NCI-H524 treated with DMSO at 0.1 percent for 48 hours (cell line): ENCODE data around the gene SERPINB5.
A peak's percentile ranks its signal among the peaks of the same experiment; 100 is the strongest.

ENCODE experiments used
- DNase-seq: peaks from one replicate; lab custom pipeline; 2025; lab: John Stamatoyannopoulos, UW

SERPINB5 gene

DNA sequence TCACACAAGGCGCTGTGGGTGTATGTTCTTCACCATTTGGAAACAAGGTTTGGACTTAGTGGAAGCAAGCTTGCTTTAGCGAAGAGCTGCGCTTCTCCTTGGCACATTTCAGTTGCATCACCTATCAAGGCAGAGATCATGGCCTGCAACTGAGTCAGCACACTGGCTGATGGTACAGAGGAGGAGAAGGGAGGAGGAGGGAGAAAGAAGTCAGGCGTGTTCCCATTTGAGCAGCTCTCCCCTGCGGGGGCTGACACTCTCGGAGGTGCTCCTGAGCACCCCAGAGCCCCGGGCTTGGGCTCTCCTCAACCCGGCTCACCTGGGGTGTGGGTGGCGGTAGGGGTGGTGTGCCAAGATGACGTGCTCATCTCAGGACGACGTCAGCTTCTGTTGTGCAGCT, 6.0 kb upstream of the SERPINB5 start:
- no peak for DNase-seq

DNA sequence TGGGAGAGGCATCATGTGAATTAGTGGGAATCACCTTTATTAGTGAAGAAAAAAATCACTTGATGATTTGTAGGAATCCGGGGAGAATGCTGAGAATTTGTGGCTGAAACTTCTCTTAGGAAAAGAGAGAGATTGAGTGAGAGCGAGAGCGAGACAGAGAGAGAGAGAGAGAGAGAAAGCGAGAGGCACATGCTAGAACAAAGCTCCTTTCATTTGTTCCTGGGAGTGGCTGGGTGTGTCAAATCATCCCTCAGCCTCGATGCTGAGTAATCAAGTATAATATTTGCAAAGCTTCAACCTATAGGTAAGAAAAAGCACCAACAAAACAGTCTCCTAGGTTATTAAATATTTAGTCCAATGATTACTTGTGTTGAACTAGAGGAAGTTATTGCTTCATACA, 4.4 kb upstream of the SERPINB5 start:
- no peak for DNase-seq

DNA sequence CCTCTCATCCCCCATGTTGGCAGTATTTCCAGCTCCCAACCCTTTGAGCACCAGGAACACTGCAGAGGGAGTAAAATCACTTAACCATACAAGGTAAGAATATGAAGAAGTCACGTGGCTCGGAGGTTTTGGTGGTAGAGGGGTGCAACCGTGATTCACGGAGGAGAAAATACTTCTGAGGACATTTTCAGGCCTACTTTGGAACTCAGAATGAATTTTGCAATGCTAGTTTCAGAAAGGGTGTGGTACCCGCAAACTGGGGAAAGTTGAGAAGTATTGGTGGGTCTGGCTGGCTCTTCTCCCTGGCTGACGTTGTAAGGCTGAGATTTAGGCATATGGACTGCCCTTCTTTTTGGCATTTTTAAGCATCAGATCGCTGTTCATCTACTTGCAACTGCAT, 442 bp downstream of the SERPINB5 start:
- no peak for DNase-seq

DNA sequence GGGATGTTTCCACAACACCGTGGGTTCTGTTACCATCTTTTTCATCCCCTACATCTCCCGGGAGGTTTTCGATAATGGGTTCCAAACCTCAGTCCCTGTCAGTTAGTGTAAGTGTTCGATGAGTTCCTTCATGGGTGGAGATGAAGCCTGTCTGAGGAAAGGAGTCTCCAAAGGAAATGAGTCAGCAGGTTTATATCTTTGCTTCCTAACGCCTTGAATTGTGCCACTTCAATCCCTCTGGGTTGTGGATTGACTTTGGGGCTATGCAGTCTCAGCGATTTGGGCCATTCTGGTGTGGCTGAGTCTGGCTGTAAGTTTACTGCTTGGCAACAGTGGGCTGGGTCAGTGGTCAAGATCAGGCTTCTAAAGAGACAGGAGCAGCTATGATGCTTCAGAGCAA, 1.2 kb downstream of the SERPINB5 start:
- no peak for DNase-seq

DNA sequence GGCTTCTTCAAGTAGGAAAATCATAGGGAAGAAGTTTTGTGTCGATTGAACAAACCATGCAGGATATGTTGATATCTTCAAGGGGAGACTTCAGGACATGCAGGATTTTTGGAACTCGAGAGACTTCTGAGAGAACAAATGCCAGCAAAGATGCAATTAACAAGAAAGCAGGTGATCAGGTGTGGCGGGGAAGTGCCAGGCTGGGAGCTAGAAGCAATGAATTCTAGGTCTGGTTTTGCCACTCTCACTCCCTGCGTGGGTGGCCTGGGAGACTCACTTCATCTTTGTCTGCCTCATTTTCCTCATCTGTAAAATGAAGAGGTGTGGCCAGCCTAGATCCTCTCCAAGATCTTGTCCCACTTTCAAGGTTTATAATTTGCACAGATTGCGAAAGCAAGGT, 3.1 kb downstream of the SERPINB5 start:
- DNase-seq, result no peak

DNA sequence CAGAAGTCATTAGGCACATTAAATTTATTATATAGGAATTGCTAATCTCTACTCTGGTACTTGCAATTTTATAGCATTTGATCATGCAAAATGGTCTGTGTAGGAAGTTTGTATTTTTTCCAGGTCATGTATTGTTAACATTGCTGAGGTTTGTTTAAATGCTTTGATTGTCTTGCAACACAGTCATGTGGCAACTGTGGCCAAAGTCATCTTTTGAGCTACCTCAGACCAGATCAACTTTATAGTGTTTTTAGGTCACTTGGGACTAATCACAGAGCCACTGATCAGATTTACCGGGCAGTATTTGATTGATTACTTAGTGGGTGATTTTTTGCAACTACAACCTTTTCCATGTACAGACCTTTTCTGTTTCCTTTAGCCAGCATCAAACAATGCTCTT, 3.7 kb downstream of the SERPINB5 start:
- DNase-seq, result no peak

DNA sequence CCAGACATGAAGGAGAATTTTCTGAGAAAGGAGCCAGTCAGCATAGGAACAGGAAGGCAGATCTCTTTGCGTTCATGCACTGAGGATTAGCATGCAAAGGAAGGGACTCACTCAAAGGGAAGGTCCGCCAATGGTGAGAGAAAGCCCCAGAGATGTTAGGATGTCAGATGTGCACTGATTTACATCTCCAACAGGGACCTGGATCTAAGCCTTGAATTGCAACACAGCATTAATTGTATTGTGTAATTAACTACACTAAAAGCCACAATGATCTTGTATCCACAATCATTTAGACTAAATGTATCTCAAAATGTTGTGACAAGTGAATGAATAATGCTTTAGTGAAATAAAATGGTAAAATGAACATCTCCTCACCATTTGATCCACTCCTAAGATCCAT, 4.2 kb downstream of the SERPINB5 start:
- no peak for DNase-seq

DNA sequence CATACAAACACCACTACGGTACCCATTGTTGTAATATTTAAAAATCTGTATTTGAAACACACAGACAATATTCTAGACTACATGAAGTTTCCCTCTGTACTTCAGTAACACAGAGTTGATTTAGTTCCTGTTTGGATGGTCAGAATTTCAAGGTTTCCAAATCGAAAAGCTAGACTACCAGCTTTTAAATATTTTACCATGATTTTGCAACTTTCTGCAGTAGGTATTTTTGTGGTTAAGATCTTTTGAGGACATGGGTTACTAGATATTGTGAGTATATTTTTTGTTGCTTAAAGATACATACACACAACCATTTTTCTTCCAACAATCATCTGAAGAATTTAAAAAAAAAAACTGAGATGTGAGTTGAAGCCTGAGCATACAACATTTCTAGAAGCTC, 10.9 kb downstream of the SERPINB5 start:
- DNase-seq, result no peak

DNA sequence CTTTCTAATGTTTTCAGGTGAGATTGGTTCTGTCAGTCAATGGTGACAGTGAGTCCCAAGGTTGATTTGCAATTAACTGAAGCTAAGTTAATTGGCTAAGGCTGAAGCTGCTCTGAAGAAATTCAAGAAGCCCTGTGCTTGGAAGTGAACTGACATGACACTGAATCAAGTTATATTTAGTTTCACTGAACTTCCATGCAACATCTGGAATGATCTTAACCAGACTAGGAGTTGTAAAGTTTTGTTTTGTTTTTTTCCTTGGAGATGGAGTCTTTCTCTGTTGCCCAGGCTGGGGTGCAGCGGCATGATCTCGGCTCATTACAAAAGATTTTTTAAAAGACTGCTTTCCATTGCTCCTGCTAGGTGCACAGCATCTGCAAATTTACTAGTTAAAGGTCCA, 11.4 kb downstream of the SERPINB5 start:
- no peak for DNase-seq

DNA sequence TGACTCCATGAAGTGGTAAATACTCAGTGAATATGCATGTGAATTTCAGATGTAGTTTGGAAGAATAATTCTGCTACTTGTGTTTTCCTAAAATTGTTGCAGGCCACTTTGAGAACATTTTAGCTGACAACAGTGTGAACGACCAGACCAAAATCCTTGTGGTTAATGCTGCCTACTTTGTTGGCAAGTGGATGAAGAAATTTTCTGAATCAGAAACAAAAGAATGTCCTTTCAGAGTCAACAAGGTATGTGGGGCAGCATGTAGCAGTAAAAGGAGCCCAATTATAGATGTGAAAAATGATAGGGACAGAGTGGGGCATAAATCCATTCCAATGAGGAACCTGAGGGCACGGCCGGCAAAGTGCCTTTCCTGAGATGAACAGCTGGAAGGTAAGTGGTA, 16.1 kb downstream of the SERPINB5 start:
- no peak for DNase-seq

DNA sequence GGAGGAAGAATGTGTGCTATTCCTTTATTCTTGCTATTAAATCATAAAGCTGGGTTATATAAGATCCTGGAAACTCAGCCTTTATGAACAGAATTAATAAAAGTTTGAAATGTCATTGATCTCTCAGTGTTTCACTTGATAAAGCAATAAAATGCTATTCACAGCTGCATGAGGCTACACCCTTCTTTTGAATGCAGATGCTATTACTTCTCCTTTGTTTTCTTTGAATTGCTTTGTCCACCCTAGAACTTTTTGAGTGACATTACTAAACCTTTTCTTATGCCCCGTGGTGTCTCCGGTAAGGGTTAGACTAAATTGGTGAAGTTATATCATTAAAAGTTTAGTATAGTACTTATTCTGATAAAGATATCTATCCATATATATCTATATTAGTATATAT, 18.9 kb downstream of the SERPINB5 start:
- no peak for DNase-seq

DNA sequence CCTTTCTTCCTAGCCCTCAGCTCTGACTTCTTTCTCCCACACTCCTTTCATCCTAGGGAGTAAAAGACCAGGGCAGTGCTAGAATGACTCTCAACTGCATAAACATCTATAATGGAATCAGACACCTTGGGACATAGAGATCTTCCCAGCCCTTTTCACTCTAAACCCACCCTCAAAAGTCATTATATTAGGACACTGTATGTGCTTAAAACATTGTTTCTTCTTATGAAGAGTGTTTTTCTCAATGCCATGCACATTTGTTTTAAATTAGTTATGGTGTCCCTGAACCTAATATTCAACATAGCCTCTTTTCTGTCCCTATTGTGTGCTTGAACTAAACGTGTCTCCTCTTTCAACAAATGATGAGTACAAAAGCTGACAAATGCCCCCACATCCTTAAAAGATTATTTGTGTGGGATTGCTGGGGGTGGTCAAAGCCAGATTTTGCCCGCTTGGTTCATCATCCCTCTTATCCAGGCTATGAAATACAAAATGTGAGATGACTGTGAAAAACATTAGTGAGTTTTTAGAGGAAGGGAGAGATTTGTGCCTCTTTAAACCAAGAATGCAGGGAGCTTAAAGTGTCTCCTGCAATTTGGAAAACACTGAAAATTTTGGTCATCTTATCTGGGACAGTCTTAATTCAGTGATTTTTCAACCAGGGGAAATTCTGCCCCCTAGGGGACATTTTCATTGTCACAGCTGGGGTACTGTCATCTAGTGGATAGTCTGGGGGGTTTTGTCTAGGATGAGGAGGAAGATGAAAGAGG, 29.0 kb downstream of the SERPINB5 start:
- no peak for DNase-seq

DNA sequence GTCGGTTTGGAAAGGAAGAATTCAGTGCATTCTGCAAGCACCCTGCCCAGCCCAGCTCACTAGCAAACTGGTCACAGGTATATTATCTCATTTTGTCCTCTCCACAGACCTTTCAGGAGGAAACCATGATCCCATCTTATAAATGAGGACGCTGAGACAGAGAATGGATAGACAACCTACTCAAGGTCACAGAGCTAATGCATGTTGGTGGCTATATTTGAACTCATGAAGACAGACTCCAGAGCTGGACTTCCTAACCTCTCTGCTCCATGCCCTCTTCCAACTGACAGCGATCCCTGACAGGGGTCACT, 29.5 kb downstream of the SERPINB5 start:
- DNase-seq, result no peak

DNA sequence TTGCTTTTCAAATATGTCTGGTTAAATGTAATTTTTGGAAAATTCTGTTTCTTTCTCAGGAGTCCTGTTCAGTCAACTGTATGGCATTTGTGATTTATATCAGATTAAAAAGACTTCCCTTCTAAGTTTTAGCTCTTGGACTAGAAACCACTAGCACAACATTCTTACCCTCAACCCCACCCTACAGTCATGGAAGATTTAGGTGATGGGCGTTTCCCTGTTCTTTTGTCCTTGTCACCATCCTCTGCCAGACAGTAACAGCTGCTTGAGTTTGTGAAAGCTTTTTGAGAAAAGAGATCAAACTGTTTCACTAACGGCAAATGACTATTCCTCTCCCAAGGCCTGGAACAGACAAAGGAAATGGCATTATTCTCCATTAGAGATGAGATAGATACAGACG, 31.8 kb downstream of the SERPINB5 start:
- no peak for DNase-seq

DNA sequence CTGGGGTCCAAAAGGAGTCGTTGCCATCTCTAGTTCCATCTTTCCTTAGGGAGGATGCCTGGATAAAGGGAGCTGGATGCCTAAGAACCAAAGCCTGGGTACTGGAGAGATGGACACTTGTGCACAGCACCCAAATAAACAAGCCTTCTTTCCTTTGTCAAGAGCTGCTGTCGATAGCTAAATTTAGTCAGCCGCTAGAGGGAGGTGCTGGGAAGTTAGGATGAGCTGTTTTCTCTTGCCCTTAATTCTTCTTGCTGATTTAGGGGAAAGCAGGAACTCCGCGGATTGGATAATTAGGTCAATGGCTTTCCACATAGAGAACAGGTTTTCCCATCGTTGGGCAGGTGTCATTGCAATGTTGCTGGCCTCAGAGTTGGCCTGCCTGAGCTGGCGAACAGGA, 34.5 kb downstream of the SERPINB5 start:
- no peak for DNase-seq

DNA sequence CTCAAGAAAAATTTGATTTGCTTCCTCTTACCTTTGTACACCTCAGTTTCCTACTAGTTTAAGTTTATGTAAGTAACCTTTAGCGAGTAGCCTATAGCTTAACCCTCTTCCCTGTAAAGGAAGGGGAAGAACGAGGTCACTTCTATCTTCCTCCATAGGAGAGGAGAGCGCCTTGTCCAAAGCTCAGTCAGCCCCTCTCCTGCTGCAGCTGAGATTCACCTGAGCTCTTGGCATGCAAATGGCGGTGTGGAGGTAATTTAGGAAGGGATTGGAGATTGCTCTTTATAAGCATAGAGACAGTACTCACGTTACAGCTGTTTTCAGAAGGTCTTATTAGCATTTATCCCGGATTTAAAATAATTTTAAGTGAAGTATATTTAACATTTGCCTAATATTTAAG, 37.6 kb downstream of the SERPINB5 start:
- DNase-seq, result no peak

DNA sequence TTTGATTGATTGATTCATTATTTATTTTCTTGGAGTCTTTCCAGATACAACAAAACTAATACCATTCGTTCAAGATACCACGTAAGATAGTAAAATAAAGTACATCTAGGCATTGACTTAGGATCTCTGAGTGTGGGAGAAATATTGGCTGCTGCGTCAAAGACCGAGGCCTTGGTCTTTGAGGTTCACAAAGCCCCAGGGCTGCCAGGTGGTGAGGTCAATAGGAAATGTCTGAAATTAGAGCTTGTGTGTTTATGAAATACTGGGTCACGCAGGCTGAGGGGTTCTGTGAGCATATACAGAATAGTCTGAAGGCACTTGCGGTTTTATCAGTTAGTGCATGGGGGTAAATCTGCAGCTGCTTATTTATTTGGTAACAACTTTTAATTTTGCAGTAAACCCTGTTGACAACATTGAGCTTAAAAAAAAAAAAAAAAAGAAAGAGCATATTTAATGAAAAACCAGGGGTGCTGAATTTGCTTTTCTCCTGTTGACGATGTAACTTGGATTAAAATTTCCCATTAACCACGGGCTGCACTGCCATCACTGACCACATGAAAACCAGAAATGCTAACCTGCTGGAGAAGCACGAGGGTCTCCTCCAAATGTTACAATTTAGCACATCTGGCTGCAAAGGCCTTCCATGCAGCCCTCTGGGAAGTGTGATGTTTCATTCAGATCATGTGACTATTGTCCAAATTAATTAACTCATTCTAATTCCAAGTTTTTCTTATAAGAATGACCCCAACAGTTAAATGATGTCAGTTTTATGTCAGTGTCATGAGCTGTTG, 38.3 kb downstream of the SERPINB5 start:
- DNase-seq, result no peak

DNA sequence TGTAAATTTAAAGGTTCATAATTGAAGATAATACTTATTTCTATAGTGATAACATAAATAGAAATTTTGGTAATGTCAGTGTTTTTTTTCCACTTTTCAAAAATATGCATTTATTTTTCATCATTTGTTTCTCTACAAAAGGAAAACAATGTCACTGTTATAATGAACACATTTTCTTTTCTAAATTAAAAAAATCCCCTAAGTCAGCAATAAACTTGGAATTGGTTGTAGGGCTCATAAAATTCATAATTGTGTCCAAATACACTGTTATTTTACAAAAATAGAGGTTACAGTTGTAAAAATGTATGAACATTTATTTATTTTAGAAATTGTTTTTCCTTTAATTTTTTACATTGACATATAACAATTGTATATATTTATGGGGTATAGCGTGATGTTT, 39.0 kb downstream of the SERPINB5 start:
- no peak for DNase-seq

DNA sequence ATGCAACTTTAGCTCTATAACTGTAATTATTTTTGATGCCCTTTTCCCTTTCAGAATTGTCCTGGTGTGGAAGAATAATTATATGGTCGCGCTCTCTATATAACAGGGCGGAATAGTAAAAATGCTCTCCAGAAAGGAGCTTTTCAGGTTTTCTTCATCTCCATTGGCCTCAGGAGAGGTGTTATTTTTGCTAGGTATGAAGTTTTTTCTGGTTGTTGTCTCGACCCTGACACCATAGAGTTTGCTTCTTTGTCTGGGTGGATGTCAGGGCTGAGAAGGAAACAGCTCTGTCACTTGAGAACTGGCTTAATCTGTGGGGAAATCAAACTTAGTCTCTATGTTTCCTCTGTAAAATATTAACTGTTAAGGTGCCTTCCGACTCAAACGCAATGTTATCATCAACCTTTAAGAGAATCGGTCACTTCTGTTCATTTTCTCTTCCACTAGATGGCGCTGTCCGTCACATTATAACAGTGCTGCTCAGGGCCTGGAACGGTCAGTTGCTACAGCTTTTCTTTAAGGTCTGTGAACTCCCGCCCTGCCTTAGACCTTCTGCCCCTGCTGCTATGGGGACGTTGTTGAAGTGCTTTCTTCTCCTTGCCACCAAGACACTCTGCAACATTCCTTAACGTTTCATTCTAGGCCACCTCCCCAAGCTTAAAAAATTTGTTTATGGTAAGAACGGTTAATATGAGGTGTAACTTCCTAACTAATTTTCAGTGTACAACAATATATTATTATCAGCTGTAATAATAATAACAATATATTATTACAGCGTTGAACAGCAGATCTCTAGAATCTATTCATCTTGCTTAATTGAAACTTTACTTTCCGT, 41.6 kb downstream of the SERPINB5 start:
- peak; percentile 18 for DNase-seq

DNA sequence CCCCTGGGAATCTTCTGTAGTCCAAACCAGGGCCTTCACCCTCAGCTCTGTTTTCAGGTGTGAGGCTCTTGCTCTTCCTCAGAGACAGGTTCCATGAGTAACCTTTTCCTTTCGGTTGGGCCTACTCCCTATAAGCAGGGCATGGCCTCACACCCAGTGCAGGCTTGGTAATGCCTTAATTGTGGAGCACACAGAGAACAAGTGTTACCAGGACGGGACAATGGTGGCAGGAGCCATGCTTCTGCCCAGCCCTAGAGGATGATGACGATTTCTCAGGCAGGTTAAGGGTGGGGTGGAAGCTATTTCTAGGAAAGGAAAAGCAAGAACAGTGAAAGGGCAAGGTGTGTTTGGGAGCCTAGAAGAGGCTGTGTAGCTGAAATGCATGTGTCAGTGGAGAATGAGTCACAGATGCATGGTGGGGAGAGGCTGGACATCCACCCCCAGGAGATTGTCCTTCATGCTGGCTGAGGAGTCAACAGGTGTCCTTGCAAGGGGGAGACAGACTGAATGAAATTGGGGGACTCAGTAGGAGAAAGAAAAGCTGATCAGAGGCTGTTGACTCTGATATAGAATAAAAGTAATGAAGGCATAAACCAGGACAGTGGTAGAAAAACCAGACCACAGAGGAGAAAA, 43.4 kb downstream of the SERPINB5 start:
- DNase-seq, result no peak

DNA sequence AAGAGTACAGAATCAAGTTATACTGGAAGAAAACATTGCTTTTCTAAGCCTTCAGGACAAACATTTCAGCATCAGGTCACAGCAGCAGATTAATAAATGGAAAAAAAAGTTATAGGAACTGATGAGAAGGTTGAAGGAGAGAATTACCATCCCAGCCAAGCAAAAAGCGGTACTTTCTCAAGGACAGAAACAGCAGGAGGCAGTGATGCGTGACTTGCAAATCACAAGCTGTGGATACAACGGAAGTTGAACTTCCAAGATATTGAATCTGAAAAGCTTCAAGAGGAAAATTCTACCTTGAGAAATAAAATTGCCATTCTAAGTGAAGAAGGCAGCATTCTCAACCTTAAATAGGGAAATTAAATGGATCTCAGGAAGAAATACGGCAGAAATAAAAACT, 46.9 kb downstream of the SERPINB5 start:
- no peak for DNase-seq

DNA sequence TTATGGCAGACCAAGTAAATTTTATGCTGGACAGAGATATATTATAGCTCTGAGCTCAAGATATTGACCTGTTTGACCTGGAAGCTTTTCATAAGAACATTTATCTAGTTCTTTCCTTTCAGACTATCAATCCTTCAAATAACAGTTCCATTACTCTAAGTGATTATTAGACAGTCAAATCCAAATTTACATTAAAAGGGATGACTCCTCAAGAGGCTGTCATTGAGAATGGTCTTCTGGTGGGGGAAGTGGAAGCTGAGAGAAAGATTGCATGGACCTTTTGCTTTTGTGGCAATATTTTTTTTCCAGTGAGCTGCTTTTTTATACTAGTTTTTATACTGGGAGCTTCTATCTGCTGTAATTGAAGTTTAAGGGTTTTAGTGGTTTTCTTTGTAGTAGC, 50.5 kb downstream of the SERPINB5 start:
- no peak for DNase-seq
